ENCODE data around the gene TMEM140. TPM values are rescaled to one million over a fixed set of nuclear protein-coding genes. Genes with fewer than 3 reads are reported as not detected.
A peak's percentile ranks its signal among the peaks of the same experiment; 100 is the strongest.

TMEM140 gene
- total and polyA plus RNA-seq, 2 experiments from 2014 or later: 10.4 TPM; not detected in 1

DNA sequence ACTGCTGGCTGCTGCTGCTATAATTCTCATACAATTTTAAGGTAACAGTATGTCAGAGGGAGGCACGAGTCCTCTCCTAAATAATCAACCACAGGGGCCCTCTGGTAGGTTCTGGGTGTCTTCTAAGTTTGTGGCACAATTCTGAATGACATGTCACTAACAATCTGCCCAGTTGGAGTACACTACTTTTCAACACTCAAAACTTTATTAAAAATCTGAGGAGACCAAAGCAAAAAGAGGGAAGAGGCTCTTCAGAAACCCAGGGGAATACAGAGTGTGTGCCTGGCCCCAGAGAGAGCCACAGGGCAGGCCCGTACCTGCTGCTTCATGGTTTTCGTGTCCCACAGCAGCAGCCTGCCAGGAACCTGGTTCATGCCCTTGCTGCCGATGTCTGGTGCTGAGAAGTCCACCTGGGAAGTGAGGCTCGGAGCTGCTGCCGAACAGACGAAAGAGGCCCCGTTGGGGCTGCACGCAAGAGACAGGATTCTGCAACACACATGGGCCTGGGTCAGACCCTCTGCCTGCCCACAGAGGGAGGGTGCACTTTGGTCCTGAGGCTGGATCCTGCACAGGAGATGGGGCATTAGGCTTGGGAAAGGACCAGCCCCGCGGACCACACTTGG is 45.2 kb downstream of the TMEM140 start:
- no peaks in the 10 kb centered on the region for H3K27me3 ChIP-seq
- TF ChIP-seq CTCF (IDR thresholded peaks at IDR 0.05; ENCODE audit: low read depth, low read length): no peak
- DNase-seq (ENCODE audit: low read depth in 1 of 2, low spot score in 1 of 2): no peak
- no peaks in the 10 kb centered on the region for H3K4me1 ChIP-seq (ENCODE audit: low read depth)
- no peak overlapping the region for H3K4me3 ChIP-seq
- H3K9me3 ChIP-seq (ENCODE audit: low read depth): no peaks in the 10 kb centered on the region
- H3K27ac ChIP-seq: no peak overlapping the region
- H3K36me3 ChIP-seq: peaks cover 32% of the 10 kb centered on the region

GRCh38 chr7:135193615-135194081 is 45.8 kb downstream of the TMEM140 start:
- peak in 1 of 2 donors; percentile 44 for DNase-seq (ENCODE audit: low read depth in 1 of 2, low spot score in 1 of 2)
- no peak overlapping the region for H3K27ac ChIP-seq
- no peaks in the 10 kb centered on the region for H3K9me3 ChIP-seq (ENCODE audit: low read depth)

DNA sequence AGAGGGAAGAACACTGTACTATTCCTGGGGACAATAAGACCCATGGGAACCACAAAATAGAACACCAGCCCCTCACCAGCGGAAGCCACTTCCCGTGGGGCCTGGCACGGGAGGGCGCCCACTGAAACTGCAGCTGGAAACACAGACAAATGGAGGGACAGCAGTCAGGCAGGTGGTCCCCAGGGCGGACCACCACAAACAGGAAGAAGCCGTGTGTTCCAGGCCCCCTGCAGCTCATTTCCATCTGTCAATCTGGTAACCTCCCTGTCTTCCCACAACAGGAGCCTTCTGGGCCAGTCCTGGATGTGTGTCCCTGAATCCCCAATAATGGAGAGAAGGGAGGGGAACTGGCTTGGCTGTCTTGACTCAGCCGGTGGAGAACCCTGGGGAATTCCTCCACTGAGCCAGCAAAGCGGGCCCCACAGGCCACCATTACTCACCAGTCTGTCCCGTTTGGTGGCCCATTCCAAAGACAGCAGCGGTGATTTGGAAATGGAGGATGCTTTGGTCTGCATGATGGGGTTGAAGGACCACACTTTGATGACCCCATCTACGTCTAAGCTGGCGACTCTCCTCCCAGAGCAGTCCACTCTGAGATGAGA is 46.7 kb downstream of the TMEM140 start:
- Histone ChIP-seq H3K4me3 (no peak overlapping the region), H3K36me3 (peaks cover 23% of the 10 kb centered on the region), H3K27me3 (no peaks in the 10 kb centered on the region), H3K27ac (no peak overlapping the region), H3K9me3 (ENCODE audit: low read depth) (no peaks in the 10 kb centered on the region), H3K4me1 (ENCODE audit: low read depth) (no peaks in the 10 kb centered on the region)
- TF ChIP-seq CTCF (IDR thresholded peaks at IDR 0.05; ENCODE audit: low read depth, low read length): no peak
- no peak for DNase-seq (ENCODE audit: low read depth in 1 of 2, low spot score in 1 of 2)

More at GRCh38 chr7:135193615-135194081, 45.8 kb downstream of the TMEM140 start:
- H3K36me3 ChIP-seq: peaks cover 29% of the 10 kb centered on the region
- H3K27me3 ChIP-seq: no peaks in the 10 kb centered on the region
- no peak overlapping the region for H3K4me3 ChIP-seq
- TF ChIP-seq CTCF (IDR thresholded peaks at IDR 0.05; ENCODE audit: low read depth, low read length): no peak
- no peaks in the 10 kb centered on the region for H3K4me1 ChIP-seq (ENCODE audit: low read depth)

DNA sequence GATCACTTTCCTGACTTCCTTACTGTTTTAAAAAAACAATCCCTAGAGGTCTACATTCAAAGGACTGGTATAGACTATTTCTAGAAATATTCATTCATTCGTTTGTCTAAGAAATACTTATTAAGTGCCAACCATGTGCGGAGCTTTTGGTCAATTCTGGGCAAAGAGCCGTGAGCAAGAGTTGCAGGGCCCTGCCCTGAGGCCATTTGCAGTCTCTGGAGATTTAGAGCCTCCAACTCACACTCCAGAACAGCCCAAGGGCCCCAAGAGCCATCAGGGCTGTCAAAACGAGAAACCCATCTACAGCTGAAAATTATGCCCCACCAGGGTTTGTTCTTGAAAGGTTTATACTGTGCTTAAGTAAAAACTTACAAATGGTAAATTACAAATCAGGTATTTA is 47.3 kb downstream of the TMEM140 start:
- H3K9me3 ChIP-seq (ENCODE audit: low read depth): no peaks in the 10 kb centered on the region
- no peaks in the 10 kb centered on the region for H3K27me3 ChIP-seq
- no peak overlapping the region for H3K27ac ChIP-seq
- no peak for TF ChIP-seq CTCF (IDR thresholded peaks at IDR 0.05; ENCODE audit: low read depth, low read length)
- no peak overlapping the region for H3K4me3 ChIP-seq
- H3K36me3 ChIP-seq: peaks cover 23% of the 10 kb centered on the region
- H3K4me1 ChIP-seq (ENCODE audit: low read depth): no peaks in the 10 kb centered on the region
- DNase-seq (ENCODE audit: low read depth in 1 of 2, low spot score in 1 of 2): no peak

- no peak for TF ChIP-seq CTCF (IDR thresholded peaks at IDR 0.05; ENCODE audit: low read depth, low read length)
- Histone ChIP-seq H3K27ac (no peak overlapping the region), H3K4me1 (ENCODE audit: low read depth) (peaks cover 8% of the 10 kb centered on the region), H3K36me3 (peaks cover 23% of the 10 kb centered on the region), H3K4me3 (no peak overlapping the region), H3K27me3 (no peaks in the 10 kb centered on the region), H3K9me3 (ENCODE audit: low read depth) (no peaks in the 10 kb centered on the region)
- DNase-seq (ENCODE audit: low read depth in 1 of 2, low spot score in 1 of 2): no peak
Observed at GRCh38 chr7:135195968-135196629, 48.2 kb downstream of the TMEM140 start.
